GM12801 (cell line): Measurements from ENCODE around the gene RABGGTA.

Source experiments
- TF ChIP-seq, protein P1 (sequence below): IDR thresholded peaks from one replicate; pipeline ENCODE4 v1.5.1; 2011; ENCODE audit warnings: control low read depth; ENCODE audit not compliant: insufficient read length; ENCODE audit errors: extremely low read depth

RABGGTA gene

GRCh38 chr14:24266344-24267244, 4.8 kb downstream of the RABGGTA start:
- TF ChIP-seq, protein P1, sequence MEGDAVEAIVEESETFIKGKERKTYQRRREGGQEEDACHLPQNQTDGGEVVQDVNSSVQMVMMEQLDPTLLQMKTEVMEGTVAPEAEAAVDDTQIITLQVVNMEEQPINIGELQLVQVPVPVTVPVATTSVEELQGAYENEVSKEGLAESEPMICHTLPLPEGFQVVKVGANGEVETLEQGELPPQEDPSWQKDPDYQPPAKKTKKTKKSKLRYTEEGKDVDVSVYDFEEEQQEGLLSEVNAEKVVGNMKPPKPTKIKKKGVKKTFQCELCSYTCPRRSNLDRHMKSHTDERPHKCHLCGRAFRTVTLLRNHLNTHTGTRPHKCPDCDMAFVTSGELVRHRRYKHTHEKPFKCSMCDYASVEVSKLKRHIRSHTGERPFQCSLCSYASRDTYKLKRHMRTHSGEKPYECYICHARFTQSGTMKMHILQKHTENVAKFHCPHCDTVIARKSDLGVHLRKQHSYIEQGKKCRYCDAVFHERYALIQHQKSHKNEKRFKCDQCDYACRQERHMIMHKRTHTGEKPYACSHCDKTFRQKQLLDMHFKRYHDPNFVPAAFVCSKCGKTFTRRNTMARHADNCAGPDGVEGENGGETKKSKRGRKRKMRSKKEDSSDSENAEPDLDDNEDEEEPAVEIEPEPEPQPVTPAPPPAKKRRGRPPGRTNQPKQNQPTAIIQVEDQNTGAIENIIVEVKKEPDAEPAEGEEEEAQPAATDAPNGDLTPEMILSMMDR, result no peak

DNA sequence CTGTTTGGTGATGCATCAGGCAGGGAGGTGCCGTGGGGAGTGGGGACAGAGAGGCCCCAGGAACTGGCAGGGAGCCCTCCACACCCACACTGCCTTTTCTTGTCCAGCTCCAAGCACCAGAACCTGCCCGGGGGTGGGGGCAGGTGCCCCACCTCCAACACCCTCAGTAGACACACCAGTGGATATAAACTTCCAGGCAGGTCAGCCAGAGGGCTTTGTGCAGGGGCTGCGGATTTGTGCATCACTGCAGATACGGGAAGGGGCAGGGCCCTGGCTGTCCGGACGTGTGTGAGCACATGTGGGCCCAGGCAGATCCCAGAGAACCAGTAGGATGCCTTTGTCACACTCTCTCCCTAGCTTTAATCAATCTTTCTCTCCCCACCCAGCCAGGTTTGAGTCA, 7.1 kb downstream of the RABGGTA start:
- TF ChIP-seq, protein P1, result no peak

GRCh38 chr14:24263848-24264247, 7.5 kb downstream of the RABGGTA start:
- TF ChIP-seq, protein P1, result no peak

GRCh38 chr14:24262821-24263733, 8.3 kb downstream of the RABGGTA start, which contains the start of gene TGM1:
Gene TGM1 (minus strand): TSS chr14:24263177. CDS start chr14:24262352, 825 bp downstream.
- TF ChIP-seq, protein P1, result no peak

DNA sequence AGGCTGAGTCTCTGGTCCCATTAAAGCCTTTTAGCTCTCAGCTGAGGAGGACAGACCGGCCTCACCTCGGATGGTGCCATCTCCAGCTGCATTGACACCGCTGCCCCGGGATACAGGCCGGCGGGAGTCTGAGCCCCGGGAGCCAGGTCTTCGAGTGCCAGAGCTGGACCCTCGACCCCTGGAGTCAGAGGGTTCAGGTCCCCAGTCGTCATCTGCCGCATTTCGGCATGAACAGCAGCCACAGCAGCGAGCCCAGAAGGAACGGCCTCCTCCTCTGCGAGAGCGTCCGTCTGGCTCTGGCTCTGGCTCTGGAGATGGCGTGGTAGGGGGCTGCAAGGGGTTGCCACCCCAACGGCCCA, 9.4 kb downstream of the RABGGTA start:
- TF ChIP-seq, protein P1, result no peak

GRCh38 chr14:24261256-24261968, 10.0 kb downstream of the RABGGTA start:
- TF ChIP-seq, protein P1, result no peak

GRCh38 chr14:24260780-24261157, 10.6 kb downstream of the RABGGTA start:
- TF ChIP-seq, protein P1, result no peak
